ENCODE data around the gene EZR.

The EZR gene

GRCh38 chr6:158848490-158848895 lies 29.3 kb upstream of the EZR start:
- DNase-seq (ENCODE audit: low read depth in 1 of 2, low spot score in 1 of 2), result no peak
- no peak for TF ChIP-seq GABPA (IDR thresholded peaks at IDR 0.05; ENCODE audit: low read depth)
- TF ChIP-seq, protein P1, sequence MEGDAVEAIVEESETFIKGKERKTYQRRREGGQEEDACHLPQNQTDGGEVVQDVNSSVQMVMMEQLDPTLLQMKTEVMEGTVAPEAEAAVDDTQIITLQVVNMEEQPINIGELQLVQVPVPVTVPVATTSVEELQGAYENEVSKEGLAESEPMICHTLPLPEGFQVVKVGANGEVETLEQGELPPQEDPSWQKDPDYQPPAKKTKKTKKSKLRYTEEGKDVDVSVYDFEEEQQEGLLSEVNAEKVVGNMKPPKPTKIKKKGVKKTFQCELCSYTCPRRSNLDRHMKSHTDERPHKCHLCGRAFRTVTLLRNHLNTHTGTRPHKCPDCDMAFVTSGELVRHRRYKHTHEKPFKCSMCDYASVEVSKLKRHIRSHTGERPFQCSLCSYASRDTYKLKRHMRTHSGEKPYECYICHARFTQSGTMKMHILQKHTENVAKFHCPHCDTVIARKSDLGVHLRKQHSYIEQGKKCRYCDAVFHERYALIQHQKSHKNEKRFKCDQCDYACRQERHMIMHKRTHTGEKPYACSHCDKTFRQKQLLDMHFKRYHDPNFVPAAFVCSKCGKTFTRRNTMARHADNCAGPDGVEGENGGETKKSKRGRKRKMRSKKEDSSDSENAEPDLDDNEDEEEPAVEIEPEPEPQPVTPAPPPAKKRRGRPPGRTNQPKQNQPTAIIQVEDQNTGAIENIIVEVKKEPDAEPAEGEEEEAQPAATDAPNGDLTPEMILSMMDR (IDR thresholded peaks at IDR 0.05; ENCODE audit: insufficient read depth, low read length), result no peak
- no peak for TF ChIP-seq SPI1 (IDR thresholded peaks at IDR 0.05; ENCODE audit: borderline replicate concordance, low read depth)
- TF ChIP-seq POLR2AphosphoS5 (IDR thresholded peaks at IDR 0.05; ENCODE audit: low read depth), result no peak
- no peak for TF ChIP-seq REST (IDR thresholded peaks at IDR 0.05; ENCODE audit: insufficient replicate concordance, low read depth)
- no peaks in the 10 kb centered on the region for H3K27me3 ChIP-seq (ENCODE audit: insufficient read depth, poor library complexity, severe bottlenecking)
- no peak overlapping the region for H3K4me3 ChIP-seq (replicated peaks; ENCODE audit: insufficient read depth, low read length)
- H3K27ac ChIP-seq (replicated peaks), result no peak overlapping the region

DNA sequence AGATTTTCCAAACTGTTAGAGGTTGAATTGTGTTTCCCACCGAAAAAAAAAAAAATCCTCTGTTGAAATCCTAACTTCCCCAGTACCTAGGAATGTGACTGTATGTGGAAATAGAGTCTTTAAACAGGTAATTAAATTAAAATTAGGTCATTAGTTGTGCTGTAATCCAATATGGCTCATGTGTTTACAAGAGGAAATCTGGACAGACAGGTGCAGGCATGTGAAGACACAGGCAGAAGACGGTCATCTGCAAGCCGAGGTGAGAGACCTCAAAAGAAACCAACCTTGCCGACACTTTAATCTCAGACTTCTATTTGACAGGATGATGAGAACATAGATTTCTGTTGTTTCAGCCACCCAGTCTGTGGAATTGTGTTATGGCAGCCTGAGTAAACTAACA lies 28.6 kb upstream of the EZR start:
- DNase-seq (ENCODE audit: low read depth in 1 of 2, low spot score in 1 of 2), result no peak

DNA sequence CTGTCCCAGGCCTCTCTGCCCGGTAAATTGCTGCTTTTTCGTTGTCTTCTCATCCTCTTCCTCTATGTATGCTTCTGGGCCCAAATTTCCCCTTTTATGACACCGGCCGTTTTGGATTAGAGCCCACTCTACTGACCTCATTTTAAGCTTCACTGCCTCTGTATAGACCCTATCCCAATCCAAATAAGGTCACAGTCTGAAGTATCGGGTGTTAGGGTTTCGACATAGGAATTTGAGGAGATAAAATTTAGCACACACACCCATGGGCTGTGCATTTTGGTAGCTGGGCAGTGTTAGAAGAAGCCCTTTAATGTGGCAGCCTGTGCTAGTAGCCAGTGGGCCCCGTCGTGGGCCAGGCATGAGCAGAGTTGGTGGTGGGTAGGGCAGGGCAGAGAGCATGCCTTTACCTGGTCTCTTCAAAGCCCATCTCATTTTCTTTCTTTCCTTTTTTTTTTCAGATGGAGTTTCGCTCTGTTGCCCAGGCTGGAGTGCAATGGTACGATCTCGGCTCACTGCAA lies 27.9 kb upstream of the EZR start:
- Histone ChIP-seq H3K4me3 (replicated peaks; ENCODE audit: insufficient read depth, low read length) (no peak overlapping the region), H3K27ac (replicated peaks) (no peak overlapping the region)
- TF ChIP-seq GABPA (IDR thresholded peaks at IDR 0.05; ENCODE audit: low read depth), result no peak
- TF ChIP-seq SPI1 (IDR thresholded peaks at IDR 0.05; ENCODE audit: borderline replicate concordance, low read depth), result peak; percentile 11; the same call in 1 of the 2 replicates
- no peak for TF ChIP-seq REST (IDR thresholded peaks at IDR 0.05; ENCODE audit: insufficient replicate concordance, low read depth)

More for the DNA sequence above, 28.6 kb upstream of the EZR start:
- TF ChIP-seq REST (IDR thresholded peaks at IDR 0.05; ENCODE audit: insufficient replicate concordance, low read depth) (no peak), POLR2AphosphoS5 (IDR thresholded peaks at IDR 0.05; ENCODE audit: low read depth) (no peak)
- H3K27ac ChIP-seq (replicated peaks), result no peak overlapping the region
- H3K4me3 ChIP-seq (replicated peaks; ENCODE audit: insufficient read depth, low read length), result no peak overlapping the region
- no peaks in the 10 kb centered on the region for H3K27me3 ChIP-seq (ENCODE audit: insufficient read depth, poor library complexity, severe bottlenecking)

GRCh38 chr6:158843751-158844683 lies 24.8 kb upstream of the EZR start:
- Histone ChIP-seq H3K27ac (replicated peaks) (no peak overlapping the region), H3K27me3 (ENCODE audit: insufficient read depth, poor library complexity, severe bottlenecking) (no peaks in the 10 kb centered on the region), H3K4me3 (replicated peaks; ENCODE audit: insufficient read depth, low read length) (no peak overlapping the region)
- TF ChIP-seq REST (IDR thresholded peaks at IDR 0.05; ENCODE audit: insufficient replicate concordance, low read depth) (no peak), SPI1 (IDR thresholded peaks at IDR 0.05; ENCODE audit: borderline replicate concordance, low read depth) (peak; percentile 71)
- no peak for DNase-seq (ENCODE audit: low read depth in 1 of 2, low spot score in 1 of 2)

More for the DNA sequence above, 27.9 kb upstream of the EZR start:
- H3K27me3 ChIP-seq (ENCODE audit: insufficient read depth, poor library complexity, severe bottlenecking), result no peaks in the 10 kb centered on the region
- DNase-seq (ENCODE audit: low read depth in 1 of 2, low spot score in 1 of 2), result no peak

Measured in HL-60 (cell line).